ENCODE results near the gene USP6NL. TPM values are rescaled to one million over a fixed set of nuclear protein-coding genes. Genes with fewer than 3 reads are reported as not detected.

USP6NL gene
- total RNA-seq, 1 experiment from 2014 or later: 38.7 TPM

GRCh38 chr10:11491087-11491486 lies 120.4 kb downstream of the USP6NL start:
- TF ChIP-seq CTCF (conservative IDR thresholded peaks at IDR 0.05; ENCODE audit: low read depth, low read length): no peak
- TF ChIP-seq EZH2 (IDR thresholded peaks at IDR 0.05; ENCODE audit: borderline replicate concordance, low read depth, low read length, poor library complexity, severe bottlenecking): no peak
- H3K4me3 ChIP-seq (ENCODE audit: low read depth, low read length, poor library complexity, severe bottlenecking): no peak overlapping the region
- CTCF ChIA-PET: no interaction called here
- H3K9me3 ChIP-seq (ENCODE audit: low read depth, low read length, poor library complexity, severe bottlenecking): no peaks in the 10 kb centered on the region
- peaks cover 24% of the 10 kb centered on the region for H3K36me3 ChIP-seq (ENCODE audit: insufficient read depth, low read length, poor library complexity, severe bottlenecking)
- POLR2A ChIA-PET (ENCODE audit: low non-redundant PET): no interaction called here
- H3K27ac ChIP-seq (ENCODE audit: low read depth, low read length, poor library complexity, severe bottlenecking): no peak overlapping the region
- no TSS peak for BruUV-seq (replicated peaks)
- no peaks in the 10 kb centered on the region for H3K4me1 ChIP-seq (ENCODE audit: insufficient read depth, low read length, poor library complexity, severe bottlenecking)
- no peak for DNase-seq (ENCODE audit: low spot score)
- H3K27me3 ChIP-seq (replicated peaks; ENCODE audit: insufficient read depth, low read depth, low read length, poor library complexity): no peaks in the 10 kb centered on the region
- intact Hi-C loops (cut with micrococcal nuclease; ENCODE audit: unreplicated experiment): no loop called here

DNA sequence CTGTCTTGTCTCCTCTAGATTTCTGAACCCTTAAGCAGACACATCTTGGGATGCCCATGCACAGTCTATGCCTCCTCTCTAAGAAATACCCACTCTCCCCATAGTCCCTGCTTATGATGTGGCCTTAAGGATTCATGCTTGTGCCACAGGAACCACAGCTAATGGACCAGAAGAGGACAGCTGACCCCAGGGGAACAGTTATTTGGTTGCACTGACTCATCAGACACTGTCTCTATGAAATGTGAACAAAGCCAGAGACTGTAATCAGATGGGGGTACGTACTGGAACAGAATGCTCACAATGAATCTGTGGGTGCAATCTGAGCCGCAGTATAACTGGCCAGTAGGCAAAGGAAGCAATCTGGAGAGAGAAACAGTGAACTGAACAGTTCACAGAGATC lies 121.9 kb downstream of the USP6NL start:
- Histone ChIP-seq H3K4me3 (ENCODE audit: low read depth, low read length, poor library complexity, severe bottlenecking) (no peak overlapping the region), H3K27me3 (replicated peaks; ENCODE audit: insufficient read depth, low read depth, low read length, poor library complexity) (no peaks in the 10 kb centered on the region), H3K9me3 (ENCODE audit: low read depth, low read length, poor library complexity, severe bottlenecking) (no peaks in the 10 kb centered on the region), H3K36me3 (ENCODE audit: insufficient read depth, low read length, poor library complexity, severe bottlenecking) (peaks cover 27% of the 10 kb centered on the region), H3K27ac (ENCODE audit: low read depth, low read length, poor library complexity, severe bottlenecking) (no peak overlapping the region), H3K4me1 (ENCODE audit: insufficient read depth, low read length, poor library complexity, severe bottlenecking) (no peaks in the 10 kb centered on the region)
- TF ChIP-seq CTCF (conservative IDR thresholded peaks at IDR 0.05; ENCODE audit: low read depth, low read length) (no peak), EZH2 (IDR thresholded peaks at IDR 0.05; ENCODE audit: borderline replicate concordance, low read depth, low read length, poor library complexity, severe bottlenecking) (no peak)
- DNase-seq (ENCODE audit: low spot score): no peak
- BruUV-seq (replicated peaks): no TSS peak
- ChIA-PET POLR2A (ENCODE audit: low non-redundant PET) (no interaction called here), CTCF (no interaction called here)
- intact Hi-C loops (cut with micrococcal nuclease; ENCODE audit: unreplicated experiment): no loop called here

DNA sequence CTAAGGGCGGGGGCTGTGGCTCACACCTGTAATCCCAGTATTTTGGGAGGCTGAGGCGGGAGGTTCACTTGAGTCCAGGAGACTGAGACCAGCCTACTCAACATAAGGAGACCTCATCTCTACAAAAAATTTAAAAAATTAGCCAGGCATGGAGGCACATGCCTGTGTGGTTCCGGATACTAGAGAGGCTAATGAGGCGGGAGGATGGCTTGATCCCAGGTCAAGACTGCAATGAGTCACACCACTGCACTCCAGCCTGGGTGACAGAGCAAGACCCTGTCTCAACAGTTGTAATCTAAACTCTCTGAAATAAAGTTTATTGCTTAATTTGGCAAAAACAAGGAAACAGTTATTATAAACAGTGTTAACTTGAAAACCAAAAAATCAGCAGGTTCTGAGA lies 123.3 kb downstream of the USP6NL start:
- no peak overlapping the region for H3K4me3 ChIP-seq (ENCODE audit: low read depth, low read length, poor library complexity, severe bottlenecking)
- H3K9me3 ChIP-seq (ENCODE audit: low read depth, low read length, poor library complexity, severe bottlenecking): no peaks in the 10 kb centered on the region
- peaks cover 25% of the 10 kb centered on the region for H3K36me3 ChIP-seq (ENCODE audit: insufficient read depth, low read length, poor library complexity, severe bottlenecking)
- no peaks in the 10 kb centered on the region for H3K4me1 ChIP-seq (ENCODE audit: insufficient read depth, low read length, poor library complexity, severe bottlenecking)
- BruUV-seq (replicated peaks): no TSS peak
- TF ChIP-seq CTCF (conservative IDR thresholded peaks at IDR 0.05; ENCODE audit: low read depth, low read length) (no peak), EZH2 (IDR thresholded peaks at IDR 0.05; ENCODE audit: borderline replicate concordance, low read depth, low read length, poor library complexity, severe bottlenecking) (no peak)
- DNase-seq (ENCODE audit: low spot score): no peak
- intact Hi-C loops (cut with micrococcal nuclease; ENCODE audit: unreplicated experiment): no loop called here
- H3K27me3 ChIP-seq (replicated peaks; ENCODE audit: insufficient read depth, low read depth, low read length, poor library complexity): no peaks in the 10 kb centered on the region
- POLR2A ChIA-PET (ENCODE audit: low non-redundant PET): no interaction called here
- CTCF ChIA-PET: no interaction called here
- H3K27ac ChIP-seq (ENCODE audit: low read depth, low read length, poor library complexity, severe bottlenecking): no peak overlapping the region

Measured in A673 (cell line).